SK-N-SH treated with all-trans-retinoic acid at 6 μM for 48 hours (cell line): ENCODE results near the gene PPP5C.

Experiments used
- ARNTL ChIP-seq: fragments of 450-650 bp; formaldehyde crosslinking; IDR thresholded peaks from 2 replicates; pipeline ENCODE4 v1.5.0; 2020; ENCODE audit warnings: low read depth, mild to moderate bottlenecking, moderate library complexity, borderline replicate concordance
- CSDC2 ChIP-seq: fragments of 250-450 bp; sonication (Bioruptor Pico); IDR thresholded peaks from 2 replicates; pipeline ENCODE4 v1.5.0; 2020; ENCODE audit warnings: mild to moderate bottlenecking, moderate library complexity
- GLIS3 ChIP-seq: fragments of 250-450 bp; sonication (Bioruptor Pico); IDR thresholded peaks from 2 replicates; pipeline ENCODE4 v1.5.0; 2020; ENCODE audit warnings: mild to moderate bottlenecking, moderate library complexity
- ISL1 ChIP-seq: fragments of 250-450 bp; sonication (Bioruptor Pico); IDR thresholded peaks from 2 replicates; pipeline ENCODE4 v2.1.2; 2022; ENCODE audit warnings: mild to moderate bottlenecking, moderate library complexity
- RARB ChIP-seq: fragments of 250-450 bp; sonication (Bioruptor Pico); IDR thresholded peaks from 2 replicates; pipeline ENCODE4 v1.8.0; 2021; ENCODE audit warnings: mild to moderate bottlenecking, moderate library complexity
- ZFP3 ChIP-seq: fragments of 250-450 bp; sonication (Bioruptor Pico); IDR thresholded peaks from 2 replicates; pipeline ENCODE4 v1.5.0; 2020; ENCODE audit warnings: mild to moderate bottlenecking, moderate library complexity
- ZNF565 ChIP-seq: fragments of 450-650 bp; formaldehyde crosslinking; conservative IDR thresholded peaks from 2 replicates; pipeline ENCODE4 v1.5.0; 2020; ENCODE audit warnings: low read depth, mild to moderate bottlenecking, moderate library complexity
- ZNF8 ChIP-seq: fragments of 450-650 bp; formaldehyde crosslinking; IDR thresholded peaks from 2 replicates; pipeline ENCODE4 v1.5.0; 2020; ENCODE audit warnings: mild to moderate bottlenecking, moderate library complexity
- TF ChIP-seq, protein P1 (sequence below): fragments of 250-450 bp; sonication (Bioruptor Pico); IDR thresholded peaks from 2 replicates; pipeline ENCODE4 v1.8.0; 2020; ENCODE audit warnings: mild to moderate bottlenecking, moderate library complexity, borderline replicate concordance
- TF ChIP-seq, protein P2 (sequence below): fragments of 250-450 bp; sonication (Bioruptor Pico); IDR thresholded peaks from 2 replicates; pipeline ENCODE4 v1.5.1; 2020; ENCODE audit warnings: low read depth, mild to moderate bottlenecking, moderate library complexity
- TF ChIP-seq, protein P3 (sequence below): fragments of 250-450 bp; sonication (Bioruptor Pico); IDR thresholded peaks from 2 replicates; pipeline ENCODE4 v1.8.0; 2021; ENCODE audit warnings: low read depth, mild to moderate bottlenecking, moderate library complexity, borderline replicate concordance

DNA sequence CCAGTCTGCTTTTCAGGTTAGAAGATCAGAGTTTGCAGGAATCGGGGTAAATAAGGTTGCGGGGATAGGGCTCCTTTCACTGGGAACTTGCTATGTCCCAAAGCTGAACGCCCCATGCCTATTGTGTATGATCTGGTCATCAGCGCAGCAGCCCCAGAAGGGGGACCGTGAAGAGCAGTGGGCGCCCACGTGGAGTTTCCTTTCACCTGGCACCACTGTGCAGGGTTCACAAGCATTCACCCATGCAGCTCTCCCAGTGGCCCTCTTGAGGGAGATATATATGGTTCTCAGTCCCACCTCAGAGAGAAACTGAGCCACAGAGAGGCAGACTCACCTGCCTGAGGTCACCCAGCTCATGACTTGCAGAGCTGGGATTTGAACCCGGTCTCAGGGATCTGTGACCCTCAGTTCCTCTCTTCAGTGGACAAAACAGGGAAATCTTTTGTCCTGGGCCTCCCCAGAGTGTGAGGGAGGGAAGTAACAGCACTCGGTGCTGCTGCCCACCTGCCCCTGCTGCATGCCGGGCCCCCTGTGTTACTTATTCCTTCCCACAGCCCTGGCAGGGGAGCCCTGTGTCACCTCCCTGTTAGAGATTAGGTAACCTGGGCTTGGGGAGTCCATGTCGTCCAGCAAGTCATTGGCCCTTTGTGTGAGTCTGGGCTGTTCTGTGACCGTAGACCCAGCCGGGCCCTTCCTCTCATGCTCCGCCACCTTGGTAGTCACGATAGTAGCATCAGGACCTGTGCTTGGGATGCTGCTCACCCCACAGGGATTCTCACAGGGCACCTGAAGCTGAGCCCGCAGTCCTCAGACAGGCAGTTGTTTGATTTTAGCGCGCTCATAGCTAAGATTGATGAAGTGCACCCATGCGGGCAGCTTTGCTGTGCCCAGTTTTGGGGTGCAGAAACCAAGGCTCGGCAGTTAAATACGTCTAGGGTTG lies 27.9 kb downstream of the PPP5C start:
- no peak for TF ChIP-seq ZNF8 (CRISPR knock-in tag)
- TF ChIP-seq ZFP3 (CRISPR knock-in tag): no peak
- TF ChIP-seq, protein P1, sequence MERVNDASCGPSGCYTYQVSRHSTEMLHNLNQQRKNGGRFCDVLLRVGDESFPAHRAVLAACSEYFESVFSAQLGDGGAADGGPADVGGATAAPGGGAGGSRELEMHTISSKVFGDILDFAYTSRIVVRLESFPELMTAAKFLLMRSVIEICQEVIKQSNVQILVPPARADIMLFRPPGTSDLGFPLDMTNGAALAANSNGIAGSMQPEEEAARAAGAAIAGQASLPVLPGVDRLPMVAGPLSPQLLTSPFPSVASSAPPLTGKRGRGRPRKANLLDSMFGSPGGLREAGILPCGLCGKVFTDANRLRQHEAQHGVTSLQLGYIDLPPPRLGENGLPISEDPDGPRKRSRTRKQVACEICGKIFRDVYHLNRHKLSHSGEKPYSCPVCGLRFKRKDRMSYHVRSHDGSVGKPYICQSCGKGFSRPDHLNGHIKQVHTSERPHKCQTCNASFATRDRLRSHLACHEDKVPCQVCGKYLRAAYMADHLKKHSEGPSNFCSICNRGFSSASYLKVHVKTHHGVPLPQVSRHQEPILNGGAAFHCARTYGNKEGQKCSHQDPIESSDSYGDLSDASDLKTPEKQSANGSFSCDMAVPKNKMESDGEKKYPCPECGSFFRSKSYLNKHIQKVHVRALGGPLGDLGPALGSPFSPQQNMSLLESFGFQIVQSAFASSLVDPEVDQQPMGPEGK: no peak
- TF ChIP-seq, protein P2, sequence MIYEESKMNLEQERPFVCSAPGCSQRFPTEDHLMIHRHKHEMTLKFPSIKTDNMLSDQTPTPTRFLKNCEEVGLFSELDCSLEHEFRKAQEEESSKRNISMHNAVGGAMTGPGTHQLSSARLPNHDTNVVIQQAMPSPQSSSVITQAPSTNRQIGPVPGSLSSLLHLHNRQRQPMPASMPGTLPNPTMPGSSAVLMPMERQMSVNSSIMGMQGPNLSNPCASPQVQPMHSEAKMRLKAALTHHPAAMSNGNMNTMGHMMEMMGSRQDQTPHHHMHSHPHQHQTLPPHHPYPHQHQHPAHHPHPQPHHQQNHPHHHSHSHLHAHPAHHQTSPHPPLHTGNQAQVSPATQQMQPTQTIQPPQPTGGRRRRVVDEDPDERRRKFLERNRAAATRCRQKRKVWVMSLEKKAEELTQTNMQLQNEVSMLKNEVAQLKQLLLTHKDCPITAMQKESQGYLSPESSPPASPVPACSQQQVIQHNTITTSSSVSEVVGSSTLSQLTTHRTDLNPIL: no peak
- no peak for TF ChIP-seq ZNF565 (CRISPR knock-in tag)
- TF ChIP-seq ISL1 (CRISPR knock-in tag): no peak
- no peak for TF ChIP-seq RARB
- no peak for TF ChIP-seq ARNTL (CRISPR knock-in tag)
- no peak for TF ChIP-seq GLIS3 (CRISPR knock-in tag)
- TF ChIP-seq, protein P3, sequence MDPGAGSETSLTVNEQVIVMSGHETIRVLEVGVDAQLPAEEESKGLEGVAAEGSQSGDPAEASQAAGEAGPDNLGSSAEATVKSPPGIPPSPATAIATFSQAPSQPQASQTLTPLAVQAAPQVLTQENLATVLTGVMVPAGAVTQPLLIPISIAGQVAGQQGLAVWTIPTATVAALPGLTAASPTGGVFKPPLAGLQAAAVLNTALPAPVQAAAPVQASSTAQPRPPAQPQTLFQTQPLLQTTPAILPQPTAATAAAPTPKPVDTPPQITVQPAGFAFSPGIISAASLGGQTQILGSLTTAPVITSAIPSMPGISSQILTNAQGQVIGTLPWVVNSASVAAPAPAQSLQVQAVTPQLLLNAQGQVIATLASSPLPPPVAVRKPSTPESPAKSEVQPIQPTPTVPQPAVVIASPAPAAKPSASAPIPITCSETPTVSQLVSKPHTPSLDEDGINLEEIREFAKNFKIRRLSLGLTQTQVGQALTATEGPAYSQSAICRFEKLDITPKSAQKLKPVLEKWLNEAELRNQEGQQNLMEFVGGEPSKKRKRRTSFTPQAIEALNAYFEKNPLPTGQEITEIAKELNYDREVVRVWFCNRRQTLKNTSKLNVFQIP (CRISPR knock-in tag): no peak
- no peak for TF ChIP-seq CSDC2 (CRISPR knock-in tag)
